SKM-1 (cell line): ENCODE results near the gene SERPINA12.

Experiments
- DNase-seq: peaks from one replicate; lab custom pipeline; 2025; ENCODE audit not compliant: unreplicated experiment; lab: John Stamatoyannopoulos, UW

SERPINA12 gene

DNA sequence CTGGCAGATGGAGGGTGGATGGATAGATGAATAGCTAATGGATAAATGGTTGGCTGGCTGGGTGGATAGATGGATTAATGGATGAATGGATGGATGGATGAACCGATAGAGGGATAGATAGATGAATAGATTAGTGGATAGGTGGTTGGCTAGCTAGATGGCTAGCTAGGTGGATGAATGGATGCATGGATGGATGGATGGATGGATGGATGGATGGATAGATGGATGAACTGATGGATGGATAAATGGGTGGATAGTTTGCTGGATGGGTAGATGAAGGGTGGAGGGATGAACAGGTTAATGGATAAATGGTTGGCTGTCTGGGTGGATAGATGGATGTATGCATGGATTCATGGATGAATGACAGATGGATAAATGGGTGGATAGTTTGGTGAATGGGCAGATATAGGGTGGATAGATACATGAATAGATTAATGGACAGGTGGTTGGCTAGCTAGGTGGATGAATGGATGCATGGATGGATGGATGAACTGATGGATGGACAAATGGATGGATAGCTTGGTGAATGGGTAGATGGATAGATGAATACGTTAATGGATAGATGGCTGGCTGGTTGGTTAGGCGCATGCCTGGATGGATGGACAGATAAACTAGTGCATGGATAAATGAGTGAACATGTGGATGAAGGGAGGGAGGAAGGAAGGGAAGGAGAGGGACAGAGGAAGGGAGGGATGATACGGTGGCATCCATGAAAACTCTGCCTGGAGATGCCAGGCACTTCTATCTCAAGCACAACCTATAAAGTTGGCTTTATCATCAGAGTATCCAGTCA is 41.3 kb downstream of the SERPINA12 start:
- no peak for DNase-seq

DNA sequence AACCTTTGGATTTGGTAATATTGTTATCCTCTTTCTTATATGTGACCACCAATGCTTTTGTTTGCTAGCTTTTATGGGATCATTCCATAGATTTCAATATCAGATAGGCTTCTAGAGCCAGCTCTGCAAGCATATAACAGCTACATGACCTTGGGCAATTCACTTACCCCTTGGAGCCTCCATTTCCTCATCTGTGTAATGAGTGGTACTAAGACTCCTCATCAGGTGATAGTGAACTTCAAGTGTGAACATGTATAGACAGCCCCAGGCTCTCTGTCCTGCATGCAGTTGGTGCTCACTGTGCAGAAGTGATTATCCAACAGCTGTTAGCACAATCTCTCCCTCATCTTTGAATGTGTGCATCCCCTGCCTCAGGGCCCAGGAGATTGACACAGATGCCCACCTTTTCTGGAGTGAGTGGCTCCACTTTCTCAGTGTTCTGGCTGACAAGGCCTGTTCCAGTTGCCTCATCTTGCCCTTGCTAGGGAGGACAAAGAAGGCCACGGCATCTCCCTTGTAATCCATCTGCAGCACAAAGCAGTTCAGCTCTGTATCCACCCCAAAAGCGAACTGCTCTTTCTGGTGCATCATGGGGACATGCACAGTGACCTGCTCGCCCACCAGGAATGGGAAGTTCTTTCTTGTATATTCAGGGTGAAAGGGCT is 42.4 kb downstream of the SERPINA12 start:
- DNase-seq: no peak

DNA sequence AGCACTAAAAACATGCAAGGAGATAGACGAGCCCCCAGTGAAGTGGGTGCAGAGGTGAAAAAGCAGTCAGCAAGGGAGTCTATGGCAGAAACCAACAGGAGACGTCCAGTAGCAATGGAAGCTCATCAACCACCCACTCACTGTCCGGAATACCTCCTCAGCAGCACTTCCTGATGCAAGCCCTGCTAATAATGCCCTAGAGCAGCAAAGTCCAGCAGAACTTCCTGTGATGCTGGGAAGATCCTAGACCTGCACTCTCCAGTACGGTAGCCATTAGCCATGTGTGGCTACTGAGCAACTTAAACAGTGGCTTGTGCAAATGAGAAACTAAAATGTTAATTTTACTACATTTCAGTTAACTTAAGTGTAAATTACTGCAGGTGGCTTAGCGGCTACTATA is 44.2 kb downstream of the SERPINA12 start:
- DNase-seq: no peak

DNA sequence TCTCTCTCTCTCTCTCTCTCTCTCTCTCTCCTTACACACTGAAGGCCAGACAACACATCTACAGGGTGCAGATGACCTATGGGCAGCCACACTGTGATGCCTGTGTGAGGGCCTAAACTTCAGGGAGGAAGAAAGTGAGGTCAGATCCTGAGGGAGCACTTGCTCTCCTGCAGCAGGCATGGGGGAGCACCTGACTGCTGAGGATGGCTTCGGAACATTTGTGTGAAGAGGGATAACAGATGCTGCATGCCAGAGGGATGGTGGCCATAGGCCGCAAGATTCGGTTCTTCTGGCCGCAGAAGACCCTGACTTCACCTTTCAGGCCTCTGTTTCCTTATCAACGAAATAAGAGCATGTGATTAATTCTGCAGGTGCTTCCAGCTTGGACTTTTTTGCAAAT is 45.0 kb downstream of the SERPINA12 start:
- DNase-seq: no peak

DNA sequence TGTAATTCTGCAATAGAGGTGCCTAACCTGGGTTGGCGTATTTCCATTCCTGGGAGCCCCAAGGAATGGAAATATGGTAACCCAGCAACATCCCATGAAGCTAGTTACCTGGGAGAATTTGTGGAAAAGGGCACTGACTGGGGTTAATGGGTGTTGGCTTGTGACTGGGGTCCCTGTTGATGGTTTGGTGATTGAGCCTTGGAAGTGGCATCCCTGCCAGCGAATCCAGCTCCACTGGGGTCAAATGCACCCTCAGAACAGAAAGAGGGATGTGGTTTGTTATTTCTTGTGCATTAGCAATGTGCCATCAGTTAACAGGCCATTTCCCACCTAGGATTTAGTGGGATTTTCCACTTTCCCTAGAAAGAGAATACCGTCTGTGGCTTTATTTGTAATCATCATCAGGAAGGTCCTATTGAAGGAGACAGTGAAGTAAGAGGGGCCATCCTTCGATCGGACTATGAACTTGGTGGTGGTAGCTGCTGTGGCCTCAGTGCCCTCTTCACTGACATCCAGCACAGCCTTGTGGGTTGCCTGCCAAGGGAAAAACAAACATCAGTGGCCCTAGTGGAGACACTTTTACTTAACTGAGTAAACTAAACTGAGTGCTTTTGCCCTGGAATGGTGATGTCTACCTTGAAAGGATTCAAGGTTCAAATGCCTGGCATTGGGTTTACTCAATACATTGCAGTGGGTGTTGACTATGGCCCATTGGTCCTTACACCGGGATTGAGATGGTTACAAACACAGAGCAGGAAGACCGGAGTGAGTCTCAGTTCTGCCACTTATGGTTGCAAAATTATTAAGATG is 46.3 kb downstream of the SERPINA12 start:
- DNase-seq: no peak

DNA sequence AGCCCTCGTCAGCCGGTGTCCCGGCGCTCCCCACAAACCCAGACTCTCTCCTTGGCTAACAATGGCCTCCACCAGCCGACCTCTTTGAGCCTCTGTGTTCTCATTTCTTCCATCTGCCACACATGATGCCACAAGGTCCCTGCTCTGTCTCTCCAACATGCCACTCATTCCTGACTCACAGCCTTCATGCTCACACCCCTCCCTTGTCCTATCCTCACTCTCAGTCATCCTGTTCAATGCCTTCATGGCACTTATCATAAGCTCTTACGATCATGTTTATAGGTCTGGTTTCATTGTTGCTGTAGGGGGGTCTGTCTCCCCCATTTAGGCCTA is 47.1 kb downstream of the SERPINA12 start:
- DNase-seq: no peak

DNA sequence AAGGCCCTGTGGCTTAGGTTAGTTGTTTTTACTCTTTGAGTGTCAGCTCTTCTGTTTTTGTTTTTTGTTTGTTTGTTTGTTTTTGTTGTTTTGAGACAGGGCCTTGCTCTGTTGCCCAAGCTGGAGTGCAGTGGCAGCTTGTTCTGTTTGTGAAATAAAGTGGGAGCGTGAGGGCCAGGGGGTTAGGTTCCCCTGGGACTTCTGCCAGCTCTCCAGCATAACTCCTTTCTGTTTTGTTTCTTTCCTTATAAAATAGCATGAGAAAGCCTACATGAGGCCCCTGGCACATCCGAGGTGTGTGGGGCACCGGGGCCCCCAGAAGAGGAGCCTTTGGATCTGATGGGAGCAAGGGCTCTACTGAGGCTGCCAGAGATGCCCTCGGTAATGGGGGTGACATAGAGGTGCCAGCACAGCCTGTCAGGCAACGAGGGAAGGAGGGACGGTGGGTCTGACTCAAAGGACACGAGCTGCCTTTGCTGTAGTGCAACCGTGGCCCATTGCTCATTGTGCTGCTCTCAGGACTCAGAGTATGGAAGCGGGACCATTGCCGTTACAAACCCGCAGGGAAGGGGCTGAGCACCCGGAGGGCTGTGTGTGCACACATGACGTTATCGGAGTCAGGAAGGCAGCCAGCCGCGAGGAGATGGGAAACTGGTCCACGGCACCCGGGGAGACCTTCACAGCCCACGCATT is 47.6 kb downstream of the SERPINA12 start:
- no peak for DNase-seq

DNA sequence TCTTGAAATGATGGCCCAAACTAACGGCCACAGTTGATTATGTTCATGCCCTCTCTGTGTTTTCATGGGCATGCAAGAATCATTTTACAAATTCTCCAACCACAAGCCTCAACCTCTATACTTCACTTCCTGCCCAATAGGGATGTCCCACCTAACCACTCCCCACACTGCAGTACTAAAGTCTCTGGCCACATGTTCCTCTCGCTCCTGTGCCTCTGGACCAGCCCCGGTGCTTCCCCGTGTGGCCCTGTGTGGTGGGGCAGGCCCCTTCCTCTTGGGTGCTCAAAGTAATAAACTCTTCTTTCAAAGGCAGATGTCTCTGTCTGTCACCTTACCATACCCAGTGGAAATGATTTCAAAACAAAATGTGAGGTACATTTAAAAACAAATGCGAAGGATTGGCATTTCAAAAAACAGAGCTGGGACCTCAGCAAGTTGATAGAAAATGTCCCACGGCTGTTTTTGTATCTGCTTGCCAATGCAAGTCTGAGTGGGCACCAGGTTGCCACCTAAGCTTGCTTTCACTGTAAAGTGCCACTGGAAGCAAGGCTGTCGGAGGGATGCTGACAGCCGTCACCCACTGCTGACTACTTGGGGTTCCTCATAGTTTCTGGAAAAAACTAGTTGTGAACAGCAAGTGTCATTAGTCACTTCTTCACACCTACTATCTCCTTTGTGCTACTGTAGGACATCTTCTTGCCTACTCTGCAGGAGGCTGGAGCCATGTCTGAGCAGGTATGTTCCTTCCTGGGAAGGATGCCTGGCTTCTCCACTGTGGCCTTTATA is 48.4 kb downstream of the SERPINA12 start:
- no peak for DNase-seq

DNA sequence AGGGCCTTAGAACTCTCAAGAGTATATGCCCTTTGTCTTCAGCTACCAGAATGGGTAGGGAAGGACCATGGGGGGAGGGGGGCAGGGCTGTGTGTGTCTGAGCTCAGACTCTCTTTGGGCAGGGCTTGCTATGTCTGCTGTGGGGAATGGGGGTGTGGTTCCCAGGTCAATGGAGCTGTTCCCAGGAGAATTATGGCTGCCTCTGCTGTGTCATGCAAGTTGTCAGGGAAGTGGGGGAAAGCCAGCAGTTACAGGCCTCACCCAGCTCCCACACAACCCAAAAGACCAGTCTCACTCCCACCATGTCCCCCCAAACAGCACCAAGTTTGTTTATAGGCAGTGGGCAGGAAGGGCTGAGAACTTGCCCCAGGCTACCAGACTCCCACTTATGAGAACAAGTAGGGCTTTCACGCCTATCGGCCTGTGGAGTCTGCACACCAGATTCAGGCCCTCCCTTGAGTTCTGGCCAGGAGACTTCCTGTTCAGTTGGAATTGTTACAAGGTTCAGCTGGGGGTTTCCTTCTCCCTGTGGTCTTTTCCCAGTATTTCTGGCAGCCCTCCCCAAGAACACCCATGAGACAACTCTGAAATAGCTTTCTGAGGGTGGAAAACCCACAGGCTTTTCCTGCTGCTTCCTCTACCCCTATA is 50.6 kb downstream of the SERPINA12 start:
- no peak for DNase-seq

DNA sequence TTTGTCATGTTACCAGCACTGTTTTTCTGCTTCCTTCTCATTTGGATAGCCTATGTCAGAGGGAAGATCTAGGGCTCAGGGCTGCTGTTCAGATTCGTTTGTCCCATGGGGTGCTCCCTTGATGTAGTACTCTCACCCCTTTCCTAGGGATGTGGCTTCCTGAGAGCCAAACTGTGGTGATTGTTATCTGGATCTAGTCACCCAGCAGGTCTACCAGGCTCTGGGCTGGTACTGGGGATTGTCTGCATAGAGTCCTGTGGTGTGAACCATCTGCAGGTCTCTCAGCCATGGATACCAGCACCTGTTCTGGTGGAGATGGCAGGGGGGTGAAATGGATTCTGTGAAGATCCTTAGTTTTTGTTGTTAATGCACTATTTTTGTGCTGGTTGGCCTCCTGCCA is 51.2 kb downstream of the SERPINA12 start:
- no peak for DNase-seq

DNA sequence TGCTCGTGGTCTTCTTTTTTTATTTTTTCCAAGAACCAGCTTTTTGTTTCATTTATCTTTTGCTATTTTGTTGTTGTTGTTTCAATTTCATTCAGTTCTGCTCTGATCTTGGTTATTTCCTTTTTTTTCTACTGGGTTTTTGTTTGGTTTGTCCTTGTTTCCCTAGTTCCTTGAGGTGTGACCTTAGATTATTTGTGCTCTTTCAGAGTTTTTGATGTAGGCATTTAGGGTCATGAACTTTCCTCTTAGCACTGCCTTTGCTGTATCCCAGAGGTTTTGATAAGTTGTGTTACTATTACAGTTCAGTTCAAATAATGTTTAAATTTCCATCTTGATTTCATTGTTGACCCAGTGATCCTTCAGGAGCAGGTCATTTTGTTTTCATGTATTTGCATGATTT is 53.3 kb downstream of the SERPINA12 start:
- no peak for DNase-seq

DNA sequence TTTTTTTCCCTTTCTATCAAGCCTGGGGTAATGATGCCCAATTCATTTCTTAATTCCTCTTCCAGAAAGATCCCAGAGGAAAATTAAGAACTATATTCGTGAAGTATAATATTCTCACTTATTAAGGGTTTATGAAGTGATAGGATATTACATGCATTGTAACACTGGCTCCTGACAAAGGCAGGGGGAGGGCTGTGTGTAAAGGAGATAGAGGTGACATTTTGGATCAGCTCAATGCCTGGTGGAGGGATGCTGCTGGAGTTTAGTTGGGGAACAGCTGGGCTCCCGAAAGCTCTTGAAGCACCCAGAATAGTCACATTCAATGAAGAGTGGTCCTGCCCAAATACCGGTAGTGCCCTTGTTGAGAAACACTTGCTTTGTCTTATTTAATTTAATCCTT is 57.4 kb downstream of the SERPINA12 start:
- DNase-seq: no peak

DNA sequence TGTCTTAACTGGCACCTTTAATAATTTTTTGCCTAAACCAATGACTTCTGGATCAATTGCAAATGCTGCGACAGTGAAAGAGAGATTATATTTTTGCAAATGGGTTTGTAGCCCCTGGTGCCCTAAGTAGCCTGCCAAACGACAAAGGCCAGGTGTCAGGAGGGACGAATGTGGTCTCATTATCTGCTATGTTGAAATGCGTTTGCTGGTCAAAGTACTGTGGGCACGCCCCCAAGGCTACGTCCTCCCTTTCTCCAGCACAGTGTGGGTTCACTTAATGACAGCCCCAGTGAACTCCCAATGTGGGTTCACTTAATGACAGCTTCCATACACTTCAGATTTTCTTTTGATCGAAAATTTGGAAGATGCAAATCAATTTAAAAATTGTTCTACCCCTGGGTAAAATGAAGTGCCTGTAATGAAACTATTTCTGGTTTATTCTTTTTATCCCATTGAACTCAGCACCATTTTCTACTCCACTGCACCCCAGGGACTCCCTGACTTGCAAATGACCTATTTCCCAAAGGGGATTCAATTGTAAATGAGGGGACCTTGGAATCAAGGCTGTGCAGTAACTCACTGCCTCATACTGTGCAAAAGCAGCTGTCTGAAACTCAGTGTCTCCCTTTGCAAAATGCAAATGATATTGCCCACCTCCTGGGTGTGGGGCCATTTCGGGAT is 58.0 kb downstream of the SERPINA12 start:
- no peak for DNase-seq

DNA sequence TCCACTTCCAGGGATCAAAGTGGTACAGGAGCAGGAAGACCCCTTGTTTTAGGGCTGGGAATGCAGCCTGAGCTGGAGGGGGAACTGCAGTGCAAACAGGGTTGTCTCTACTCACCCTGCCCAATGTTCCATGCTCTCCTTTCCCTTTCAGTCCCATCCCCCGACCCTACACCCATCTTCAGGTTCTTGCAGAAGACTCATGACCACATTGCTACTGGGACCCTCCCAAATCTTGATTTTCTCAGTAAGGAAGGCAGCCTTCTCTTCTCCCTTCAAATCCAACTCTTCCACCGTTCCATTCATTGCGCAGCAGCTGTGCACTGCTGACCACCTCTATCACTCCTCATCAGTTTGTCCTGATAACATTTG is 58.6 kb downstream of the SERPINA12 start:
- no peak for DNase-seq

DNA sequence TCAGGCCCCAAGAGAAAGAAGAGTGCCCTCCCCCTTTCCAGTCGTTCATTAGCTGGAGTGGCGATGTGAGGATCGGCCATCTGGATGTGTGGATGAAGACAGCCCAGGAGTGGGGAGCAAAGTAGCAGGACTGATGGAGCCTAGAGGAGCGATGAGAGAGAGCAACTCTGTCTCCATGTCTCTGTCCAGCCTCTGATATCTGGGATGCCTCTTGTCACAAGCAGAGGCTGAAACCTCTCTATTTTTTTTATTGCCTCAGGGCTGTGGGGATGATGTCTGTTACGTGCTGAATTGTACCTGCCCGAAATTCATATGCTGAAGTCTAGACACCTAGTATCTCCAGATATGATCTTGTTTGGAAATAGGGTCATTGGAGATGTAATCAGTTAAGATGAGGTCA is 59.3 kb downstream of the SERPINA12 start:
- DNase-seq: no peak

DNA sequence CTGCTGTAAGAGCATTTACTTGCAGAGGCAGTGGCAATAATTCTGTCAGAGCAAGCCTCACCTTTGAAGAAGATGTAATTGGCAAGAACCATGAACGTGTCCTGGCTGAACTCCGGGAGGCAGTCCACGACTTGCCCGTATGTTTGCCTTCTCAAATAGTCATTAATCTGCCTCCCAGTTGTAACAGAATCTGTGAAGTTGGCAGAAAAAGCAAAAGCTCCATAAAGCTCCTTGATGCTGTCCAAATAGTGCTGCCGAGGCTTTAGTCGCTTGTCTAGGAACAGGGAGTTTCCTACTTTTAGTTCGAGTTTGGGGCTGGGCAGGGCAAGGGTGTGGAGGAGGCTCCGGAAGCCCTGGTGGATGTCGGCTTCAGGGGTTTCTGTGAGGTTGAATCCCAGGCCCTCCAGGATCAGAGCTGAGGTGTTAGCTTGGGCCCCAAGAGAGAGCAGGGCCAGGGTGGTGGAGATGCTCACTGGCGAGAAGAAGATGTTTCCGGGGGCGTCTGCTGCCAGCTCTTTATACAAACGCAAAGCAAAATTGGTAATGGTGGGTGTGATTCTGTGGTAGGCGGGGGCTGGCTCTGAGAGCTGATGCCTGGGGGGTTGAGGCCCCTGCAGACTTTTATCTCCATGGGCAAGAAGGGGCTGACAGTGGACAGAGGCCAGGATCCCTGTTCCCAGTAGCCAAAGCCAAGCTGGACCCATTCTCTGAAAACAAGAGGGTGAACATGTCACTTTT is 61.0 kb downstream of the SERPINA12 start:
- DNase-seq: no peak

DNA sequence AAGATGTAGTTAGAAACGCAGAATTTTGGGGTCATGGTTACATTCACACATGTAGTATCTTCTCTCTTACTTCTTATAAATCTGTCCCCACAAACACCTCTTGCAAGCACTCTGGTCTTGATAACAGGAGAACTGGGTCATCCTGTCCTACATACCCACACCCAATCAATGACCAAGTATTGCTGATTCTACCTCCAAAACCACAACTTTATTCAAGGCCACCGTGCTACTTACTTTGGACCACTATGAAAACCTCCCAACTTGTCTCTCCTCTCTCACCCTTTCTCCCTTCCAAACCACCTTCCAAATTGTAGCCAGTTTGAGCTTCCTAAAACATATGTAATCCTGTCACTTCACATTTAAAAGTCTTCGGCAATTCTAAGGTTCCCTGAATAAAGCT is 62.1 kb downstream of the SERPINA12 start:
- DNase-seq: no peak

DNA sequence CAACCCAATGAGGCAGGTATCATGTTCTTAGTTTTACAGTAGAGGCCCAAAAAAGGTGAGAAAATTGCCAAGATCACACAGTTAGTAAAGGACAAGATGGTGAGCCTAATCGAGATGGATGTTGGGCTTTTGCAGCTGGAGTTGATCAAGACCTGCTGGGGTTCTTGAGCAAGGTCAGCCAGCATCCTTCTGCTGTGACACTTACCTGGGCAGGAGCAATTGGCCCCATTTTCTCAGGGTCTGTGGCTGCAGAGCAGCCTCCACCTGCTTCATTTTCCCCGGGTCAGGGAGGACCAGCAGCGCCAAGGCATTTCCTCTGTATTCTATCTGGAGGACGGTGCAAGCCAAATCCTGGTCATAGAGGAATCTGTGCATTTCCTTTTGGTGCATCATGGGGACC is 63.1 kb downstream of the SERPINA12 start:
- DNase-seq: no peak

DNA sequence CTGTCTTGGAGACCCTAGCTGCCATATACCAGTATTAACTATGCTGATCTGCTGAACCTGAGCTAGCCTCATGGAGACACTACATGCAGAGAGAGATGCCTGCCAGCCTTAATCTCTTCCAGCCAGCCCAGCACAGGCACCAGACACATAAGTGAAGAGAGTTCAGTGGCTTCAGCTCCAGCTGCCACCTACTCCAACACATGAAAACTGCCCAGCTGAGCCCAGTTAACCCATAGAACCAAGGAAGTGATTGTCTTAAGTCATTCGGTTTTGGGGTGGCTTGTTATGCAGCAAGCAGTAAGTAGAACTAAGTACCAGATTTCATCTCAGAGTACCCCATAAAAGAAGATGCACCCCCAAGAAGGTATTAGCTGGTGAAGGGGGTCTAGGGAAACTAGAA is 64.3 kb downstream of the SERPINA12 start:
- no peak for DNase-seq
